Smooth muscle cell (in vitro differentiated cells): ENCODE data around the gene LIMD2. TPM values are rescaled to one million over a fixed set of nuclear protein-coding genes. Genes with fewer than 3 reads are reported as not detected.
"Not testable (repeated sequence)": the region's sequence is repeated elsewhere in the genome, so short reads cannot be mapped to it uniquely, and the experiment has no call there.

Source experiments
- DNase-seq: peaks from one replicate; lab custom pipeline; 2025; ENCODE audit not compliant: unreplicated experiment; lab: John Stamatoyannopoulos, UW
- H2AFZ ChIP-seq: fragments of 200-600 bp; sonication (generic); 2 replicates; pipeline ENCODE4 v1.6.0; 2016; ENCODE audit warnings: antibody characterized with exemption, low read depth, mild to moderate bottlenecking
- H3F3A ChIP-seq: fragments of 200-600 bp; sonication (generic); 2 replicates; pipeline ENCODE4 v1.6.0; 2017; ENCODE audit warnings: antibody characterized with exemption, low read depth
- H3K27ac ChIP-seq: fragments of 200-600 bp; sonication (generic); 2 replicates; pipeline ENCODE4 v1.5.1; 2016; ENCODE audit warnings: low read depth, mild to moderate bottlenecking
- H3K27me3 ChIP-seq: fragments of 200-600 bp; sonication (generic); 2 replicates; pipeline ENCODE4 v1.6.1; 2016; ENCODE audit warnings: low read depth, mild to moderate bottlenecking
- H3K36me3 ChIP-seq: fragments of 200-600 bp; sonication (generic); 2 replicates; pipeline ENCODE4 v1.5.1; 2016; ENCODE audit warnings: low read depth
- H3K4me1 ChIP-seq: fragments of 200-600 bp; sonication (generic); 2 replicates; pipeline ENCODE4 v1.5.1; 2016; ENCODE audit warnings: low read depth
- H3K4me2 ChIP-seq: fragments of 200-600 bp; sonication (generic); 2 replicates; pipeline ENCODE4 v1.6.0; 2016; ENCODE audit warnings: mild to moderate bottlenecking
- H3K4me3 ChIP-seq: fragments of 200-600 bp; sonication (generic); 2 replicates; pipeline ENCODE4 v1.5.1; 2016; ENCODE audit warnings: mild to moderate bottlenecking
- H3K79me2 ChIP-seq: fragments of 200-600 bp; sonication (generic); 2 replicates; pipeline ENCODE4 v1.6.0; 2016; ENCODE audit warnings: low read depth, mild to moderate bottlenecking
- H3K9ac ChIP-seq: fragments of 200-600 bp; sonication (generic); 2 replicates; pipeline ENCODE4 v1.6.0; 2016; ENCODE audit warnings: low read depth
- H3K9me3 ChIP-seq: fragments of 200-600 bp; sonication (generic); replicated peaks from 2 replicates; pipeline ENCODE4 v1.5.1; 2016; ENCODE audit warnings: low read depth
- H4K20me1 ChIP-seq: fragments of 200-600 bp; sonication (generic); 2 replicates; pipeline ENCODE4 v1.6.0; 2016; ENCODE audit warnings: low read depth
- CTCF ChIP-seq: fragments of 200-600 bp; sonication (generic); IDR thresholded peaks from 2 replicates; pipeline ENCODE4 v1.5.1; 2017; ENCODE audit warnings: borderline replicate concordance, mild to moderate bottlenecking, antibody characterized with exemption; ENCODE audit not compliant: insufficient read depth, poor library complexity, severe bottlenecking
- WGBS: methylation state at CpG from one replicate; pipeline ENCODE4 v1.1.7; 2016; ENCODE audit warnings: low lambda C conversion rate; 5-methylcytosine and 5-hydroxymethylcytosine counted together
- polyA plus RNA-seq: library from polyadenylated mRNA; unstranded; fragments of >200 nt; fragmentation: Nextera tagmentation; extraction: Ambion mirVana; gene quantifications from 2 replicates; pipeline ENCODE4 v1.2.1, GENCODE V29; 2016
- total RNA-seq: library from RNA; depleted of rRNA; stranded (reverse); fragments of >200 nt; gene quantifications from 2 replicates; pipeline ENCODE4 v1.2.3, GENCODE V29; 2014

Gene LIMD2
- total and polyA plus RNA-seq, 2 experiments from 2014 or later = 40.7 to 124 TPM

- peak overlapping the region; percentile 71 for H2AFZ ChIP-seq
These were observed 40.7 kb upstream of the LIMD2 start for GRCh38 chr17:63740464-63741142.

GRCh38 chr17:63735691-63736090 lies 35.8 kb upstream of the LIMD2 start:
- H3K9ac ChIP-seq = no peak overlapping the region
- H3K4me1 ChIP-seq = peaks cover 6% of the 10 kb centered on the region
- no peak overlapping the region for H3K4me3 ChIP-seq
- no peak overlapping the region for H3K4me2 ChIP-seq
- H3F3A ChIP-seq = no peaks in the 10 kb centered on the region
- no peaks in the 10 kb centered on the region for H4K20me1 ChIP-seq
- H3K27me3 ChIP-seq = no peaks in the 10 kb centered on the region
- H3K36me3 ChIP-seq = no peaks in the 10 kb centered on the region
- H2AFZ ChIP-seq = no peak overlapping the region
- no peak for DNase-seq
- 96% methylated on average over 7 of the region's 8 CpGs for WGBS
- peaks cover 11% of the 10 kb centered on the region for H3K79me2 ChIP-seq
- no peaks in the 10 kb centered on the region for H3K9me3 ChIP-seq
- no peak for TF ChIP-seq CTCF
- H3K27ac ChIP-seq = no peak overlapping the region

More at GRCh38 chr17:63740464-63741142, 40.7 kb upstream of the LIMD2 start:
- no peaks in the 10 kb centered on the region for H4K20me1 ChIP-seq
- no peak for DNase-seq
- H3K9me3 ChIP-seq = no peaks in the 10 kb centered on the region
- peaks cover 6% of the 10 kb centered on the region for H3K4me1 ChIP-seq
- peak overlapping the region; percentile 85 for H3K4me3 ChIP-seq
- no peak for TF ChIP-seq CTCF
- H3K4me2 ChIP-seq = peak overlapping the region; percentile 94
- H3K9ac ChIP-seq = peak overlapping the region; percentile 80
- peak overlapping the region; percentile 73 for H3K27ac ChIP-seq
- no peaks in the 10 kb centered on the region for H3K27me3 ChIP-seq
- peaks cover under 1% of the 10 kb centered on the region for H3K36me3 ChIP-seq
- H3K79me2 ChIP-seq = peaks cover 12% of the 10 kb centered on the region
- 47% methylated on average over 12 of the region's 12 CpGs for WGBS
- H3F3A ChIP-seq = peaks cover 15% of the 10 kb centered on the region

- Histone ChIP-seq H2AFZ (no peak overlapping the region), H3K4me1 (no peaks in the 10 kb centered on the region), H3K9me3 (no peaks in the 10 kb centered on the region), H3K4me3 (no peak overlapping the region), H3K79me2 (no peaks in the 10 kb centered on the region), H3F3A (no peaks in the 10 kb centered on the region), H3K4me2 (no peak overlapping the region), H3K27ac (no peak overlapping the region), H4K20me1 (no peaks in the 10 kb centered on the region), H3K27me3 (no peaks in the 10 kb centered on the region), H3K36me3 (peaks cover 6% of the 10 kb centered on the region), H3K9ac (no peak overlapping the region)
- TF ChIP-seq CTCF = no peak
- no peak for DNase-seq
- 78% methylated on average over 2 of the region's 2 CpGs for WGBS
These were observed 22.5 kb upstream of the LIMD2 start for GRCh38 chr17:63722403-63722802.

- H3K4me2 ChIP-seq, H3F3A ChIP-seq, H4K20me1 ChIP-seq, H3K27ac ChIP-seq, H3K4me1 ChIP-seq, H3K4me3 ChIP-seq, H3K27me3 ChIP-seq, H3K79me2 ChIP-seq, H3K9me3 ChIP-seq, H2AFZ ChIP-seq, H3K9ac ChIP-seq, H3K36me3 ChIP-seq, DNase-seq: not testable (repeated sequence)
- WGBS = 96% methylated on average over 5 of the region's 5 CpGs
These were observed 20.3 kb upstream of the LIMD2 start for GRCh38 chr17:63720194-63720593.
